Posterior cingulate gyrus (tissue), 11 donors: Measurements from ENCODE around the gene SLC24A1.

ENCODE experiments used
- DNase-seq, 10 donors: peaks; one replicate each; pipeline versions ENCODE4 v3.0.0 to v3.0.0-alpha.2; 2020 to 2021; ENCODE audit warnings: mixed read lengths in 3 of 10
- intact Hi-C: fragments of 100-400 bp; cut with DNase I; formaldehyde crosslinking; loops from one replicate; pipeline ENCODE4 v1.15.1; 2023

Gene SLC24A1

DNA sequence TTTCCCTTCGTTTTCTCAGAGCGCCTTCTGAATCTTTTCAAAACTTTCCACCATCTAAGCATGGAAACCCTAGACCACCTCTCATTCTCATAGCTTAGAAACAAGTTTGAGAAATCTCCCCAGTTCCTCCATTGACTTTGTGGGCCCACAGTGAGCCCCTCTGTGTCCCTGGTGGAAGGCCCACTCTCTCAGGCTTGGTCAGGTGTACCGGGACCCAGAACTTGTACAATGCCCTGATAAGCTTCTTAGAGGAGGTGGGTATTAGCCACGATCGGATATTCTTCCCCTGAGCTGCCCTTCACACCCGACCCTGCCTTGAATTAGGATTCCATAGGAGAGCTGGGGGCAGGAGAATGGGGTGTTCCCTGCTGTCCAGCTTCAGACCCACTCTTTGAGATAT, at the start of gene SLC24A1:
SLC24A1 (plus strand) TSS at position 301 of the 400 bp plus-strand sequence. CDS start 2,143 bp downstream, outside the sequence.
- DNase-seq: no peak
- intact Hi-C loops: no loop called here

DNA sequence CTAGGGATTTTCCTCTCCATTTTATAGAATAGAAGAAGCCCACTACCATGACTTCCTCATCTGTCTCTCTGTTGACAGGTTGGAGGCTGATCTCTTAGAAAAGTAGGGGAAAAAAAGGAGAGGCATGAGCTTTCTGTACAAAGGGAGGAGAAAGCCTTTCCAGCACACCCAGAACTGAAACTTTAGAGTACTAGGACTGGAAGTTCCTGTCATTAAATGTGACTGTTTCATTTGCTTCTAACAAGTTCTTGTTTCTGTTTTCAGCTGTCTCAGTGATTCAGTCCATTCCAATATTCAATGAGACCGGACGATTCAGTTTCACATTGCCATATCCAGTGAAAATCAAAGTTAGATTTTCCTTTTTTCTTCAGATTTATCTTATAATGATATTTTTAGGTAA, 49.8 kb upstream of the SLC24A1 start:
- no peak for DNase-seq
- intact Hi-C loops: no loop called here

DNA sequence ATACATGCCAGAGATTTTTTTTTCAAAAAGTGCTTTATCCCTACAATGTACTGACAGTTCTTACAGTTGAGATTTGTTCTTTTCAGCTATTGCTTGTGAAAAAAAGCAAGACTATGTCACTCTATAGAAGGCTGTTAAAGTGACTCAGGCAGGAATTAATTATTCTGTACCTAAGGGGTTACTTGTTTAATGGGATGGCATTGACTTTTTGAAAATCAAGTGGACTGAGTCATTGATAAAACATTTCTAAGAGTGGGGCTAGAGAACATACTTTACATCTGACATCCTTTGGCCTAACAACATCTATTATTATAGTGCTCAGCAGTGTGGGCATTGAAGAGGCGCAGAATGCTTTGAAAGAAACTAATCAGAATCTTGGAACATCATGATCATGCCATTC, 45.1 kb upstream of the SLC24A1 start:
- DNase-seq: no peak
- intact Hi-C loops: no loop called here

DNA sequence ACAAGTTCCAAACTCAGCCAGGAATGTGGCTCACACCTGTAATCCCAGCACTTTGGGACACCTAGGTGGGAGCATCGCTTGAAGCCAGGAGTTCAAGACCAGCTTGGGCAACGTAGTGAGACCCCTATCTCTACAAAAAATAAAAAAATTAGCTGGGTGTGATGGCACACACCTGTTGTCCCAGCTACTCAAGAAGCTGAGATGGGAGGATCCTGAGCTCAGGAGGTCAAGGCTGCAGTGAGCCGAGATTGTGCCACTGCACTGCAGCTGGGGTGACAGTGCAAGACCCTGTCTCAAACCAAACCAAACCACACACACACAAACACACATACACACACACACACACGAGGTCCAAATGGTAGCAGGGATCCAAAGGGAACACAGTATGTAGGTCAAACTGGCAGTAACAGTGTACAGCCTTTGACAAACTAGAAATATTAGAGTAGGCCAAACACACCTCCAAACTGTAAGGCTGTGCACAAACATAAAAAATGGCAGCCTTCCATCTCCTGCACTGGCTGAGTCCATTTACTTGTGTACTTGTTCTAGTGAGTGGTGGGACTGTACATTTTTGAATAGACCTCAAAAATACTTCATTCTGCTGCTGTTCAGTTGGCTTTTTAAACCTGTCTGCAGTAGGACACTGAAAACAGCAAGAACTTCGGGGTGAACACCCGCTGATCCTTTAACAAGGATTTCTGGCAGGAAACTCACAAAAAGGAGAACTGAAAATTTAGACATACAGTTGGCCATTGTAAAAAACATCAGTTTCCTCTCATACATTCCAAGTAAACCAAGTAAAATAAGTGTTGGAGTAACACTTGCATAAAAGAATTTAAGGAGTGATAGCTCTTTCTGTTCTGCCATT, 44.4 kb upstream of the SLC24A1 start:
- DNase-seq: no peak
- intact Hi-C loops: no loop called here

DNA sequence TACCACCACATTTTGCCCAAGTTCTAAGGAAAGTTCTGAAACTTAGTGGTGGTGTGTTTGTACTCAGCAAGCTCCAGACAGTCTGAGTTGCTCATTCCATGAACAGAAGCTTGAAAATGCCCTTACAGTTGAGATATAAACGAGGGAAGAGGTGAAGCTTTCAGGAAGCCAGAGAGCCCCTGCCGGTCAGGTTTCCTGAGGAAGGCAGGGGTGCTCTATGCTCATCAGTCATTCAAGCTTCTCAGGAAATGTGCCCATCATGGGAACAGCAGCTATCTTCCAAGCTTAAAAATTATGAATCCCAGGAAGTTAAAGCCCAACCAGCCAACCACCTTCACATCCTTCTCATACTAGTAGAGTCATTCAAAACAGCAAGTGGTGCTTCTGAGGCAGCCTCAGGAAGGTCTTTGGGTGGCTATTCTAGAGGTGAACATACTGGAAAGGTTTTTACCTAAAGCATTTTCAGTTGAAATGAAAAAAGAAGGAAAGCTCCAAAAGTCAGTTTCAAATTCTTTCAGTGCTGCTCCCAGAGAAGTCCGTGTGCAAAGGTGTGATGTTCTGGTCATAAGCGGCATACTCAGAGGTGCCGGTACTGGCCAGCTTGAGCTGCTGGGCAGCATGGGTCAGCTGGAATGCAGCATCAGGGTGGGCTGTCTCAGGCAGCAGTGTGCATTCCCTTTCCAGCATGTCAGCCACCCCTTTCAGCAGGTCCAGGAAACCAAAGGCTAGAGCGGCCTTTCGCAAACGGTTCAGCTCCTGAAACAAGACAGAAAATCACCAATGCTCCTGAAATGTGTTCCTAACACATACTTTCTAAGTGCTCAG, 42.6 kb upstream of the SLC24A1 start:
- intact Hi-C loops: no loop called here
- DNase-seq: no peak

DNA sequence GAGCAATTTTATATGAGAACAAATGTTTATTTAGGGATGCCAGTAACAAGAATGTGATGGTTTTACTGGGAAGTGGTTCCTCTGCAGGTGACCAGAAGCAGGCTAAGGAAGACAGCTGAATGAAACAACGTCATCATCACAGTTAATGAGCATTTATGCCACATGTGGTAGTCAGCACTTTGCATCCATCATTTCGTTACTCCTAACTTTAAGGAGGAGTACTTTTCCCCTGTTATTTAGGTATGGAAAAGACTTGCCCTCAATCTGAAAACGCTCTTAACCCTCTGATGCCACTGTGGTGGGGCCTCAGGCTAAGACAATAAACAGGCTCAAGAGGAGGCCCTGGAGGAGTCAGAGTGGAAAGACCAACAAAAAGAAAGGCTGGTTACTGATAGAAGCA, 42.0 kb upstream of the SLC24A1 start:
- intact Hi-C loops: no loop called here
- DNase-seq: no peak

DNA sequence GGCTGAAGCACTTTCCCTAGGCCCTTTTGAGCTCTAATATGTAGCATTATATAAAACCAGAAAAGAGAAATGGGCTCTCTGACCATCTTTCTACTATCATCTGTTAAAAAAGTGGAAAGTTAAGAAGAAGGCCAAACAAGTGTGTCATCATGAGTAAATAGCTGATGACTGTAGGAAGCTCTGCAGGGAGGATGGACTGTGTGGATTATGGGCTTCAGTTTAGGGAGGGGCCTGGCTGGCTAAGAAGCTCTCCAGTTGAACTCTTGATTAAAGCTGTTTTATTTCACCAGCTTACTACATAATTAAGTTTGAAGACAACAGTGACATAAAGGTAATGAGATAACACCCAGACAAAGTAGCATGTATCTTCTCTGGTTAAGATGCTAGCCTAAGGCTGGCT, 41.5 kb upstream of the SLC24A1 start:
- no peak for DNase-seq
- intact Hi-C loops: no loop called here

DNA sequence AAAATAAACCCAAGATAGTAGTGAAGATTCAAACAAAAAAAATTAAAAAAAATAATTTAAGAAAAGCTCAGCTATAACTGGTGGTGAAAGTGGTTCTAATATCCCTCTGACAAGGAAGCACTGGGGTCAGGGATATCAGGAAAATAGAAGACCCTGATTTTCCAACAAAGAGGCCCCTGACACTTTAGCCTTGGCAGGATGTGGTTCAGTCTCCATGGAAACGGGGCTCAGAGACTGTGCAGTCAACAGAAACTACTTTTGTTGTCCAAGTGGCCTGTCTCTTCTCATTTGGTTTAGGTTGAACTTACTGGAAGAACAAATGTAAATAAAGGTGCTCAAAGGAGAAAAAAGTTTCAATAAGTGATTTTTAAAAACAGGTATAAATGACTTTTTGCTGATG, 38.0 kb upstream of the SLC24A1 start:
- DNase-seq: no peak
- intact Hi-C loops: no loop called here

DNA sequence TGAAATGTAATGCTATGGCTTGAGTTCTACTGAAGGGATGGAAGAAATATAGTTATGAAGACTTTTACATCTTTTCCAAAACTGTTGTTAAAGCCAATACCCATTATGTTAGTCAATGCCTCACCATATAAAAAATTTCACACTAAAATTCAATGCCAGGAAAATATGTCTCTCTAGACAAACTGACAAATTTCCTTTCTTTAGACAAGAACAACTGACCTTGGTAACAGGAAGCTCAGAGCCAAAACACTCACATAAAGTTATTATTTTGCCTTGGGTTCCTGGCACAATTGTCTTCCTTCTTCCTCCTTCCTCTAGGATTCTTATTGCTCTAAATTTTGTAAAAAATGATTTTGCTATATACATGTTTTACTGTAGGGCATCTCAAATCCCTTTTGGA, 37.5 kb upstream of the SLC24A1 start:
- no peak for DNase-seq
- intact Hi-C loops: no loop called here

DNA sequence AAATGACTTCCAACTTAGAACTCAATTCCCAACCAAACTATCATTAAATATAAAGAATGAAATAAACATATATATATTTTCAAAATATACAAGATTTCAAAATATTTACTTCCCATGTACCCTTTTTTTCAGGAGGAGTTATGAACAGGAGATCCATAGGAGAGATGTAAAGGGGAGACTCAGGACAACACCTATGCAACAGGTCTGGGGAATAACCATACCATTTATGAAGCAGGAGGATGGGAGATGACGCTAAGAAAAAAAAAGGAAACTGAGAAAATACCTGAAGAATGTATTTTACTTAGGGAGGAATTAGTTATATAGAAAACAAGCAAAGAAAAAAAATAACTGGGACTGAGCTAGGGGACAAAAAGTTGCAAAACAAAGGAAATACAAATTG, 34.6 kb upstream of the SLC24A1 start:
- intact Hi-C loops: no loop called here
- DNase-seq: no peak

DNA sequence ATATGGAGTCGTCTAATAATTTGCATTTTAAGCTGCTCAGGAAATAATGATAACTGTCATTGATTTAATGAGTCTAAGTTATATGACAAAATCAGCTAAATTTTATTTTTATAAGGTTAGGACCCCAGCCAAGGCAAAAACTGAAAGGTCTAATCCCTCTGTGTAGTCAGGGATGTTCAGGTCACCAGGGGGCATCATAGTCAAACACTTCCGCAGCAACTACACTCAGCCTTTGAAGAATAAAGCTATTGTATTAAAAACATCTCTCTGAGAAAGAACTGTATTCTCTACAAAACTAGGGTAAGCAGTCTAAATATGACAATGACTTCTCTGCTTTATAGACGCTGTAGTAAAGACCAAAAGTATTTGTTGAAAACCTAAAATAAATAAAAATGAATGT, 25.8 kb upstream of the SLC24A1 start:
- peak in 4 of 10 donors; percentile 38 to 82 (median 60) for DNase-seq
- intact Hi-C loops: no loop called here

DNA sequence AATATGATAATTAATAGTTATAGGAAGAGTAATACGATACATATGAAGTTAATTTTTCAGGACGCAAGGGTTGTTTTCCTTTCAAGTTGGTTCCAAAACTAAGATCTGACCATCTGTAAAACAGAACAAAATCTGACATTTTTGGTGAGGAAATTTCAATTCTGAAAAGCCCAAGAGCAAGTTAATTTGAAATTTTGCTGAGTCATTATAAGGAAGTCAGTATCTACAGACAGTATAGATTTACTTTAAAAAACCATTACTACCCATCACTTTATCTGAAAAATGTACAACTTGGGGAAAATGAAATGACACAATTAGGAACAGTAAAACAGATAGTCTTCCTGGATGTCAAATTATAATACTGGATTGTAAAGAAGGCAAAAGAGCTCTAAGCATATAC, 23.3 kb upstream of the SLC24A1 start:
- intact Hi-C loops: no loop called here
- no peak for DNase-seq

DNA sequence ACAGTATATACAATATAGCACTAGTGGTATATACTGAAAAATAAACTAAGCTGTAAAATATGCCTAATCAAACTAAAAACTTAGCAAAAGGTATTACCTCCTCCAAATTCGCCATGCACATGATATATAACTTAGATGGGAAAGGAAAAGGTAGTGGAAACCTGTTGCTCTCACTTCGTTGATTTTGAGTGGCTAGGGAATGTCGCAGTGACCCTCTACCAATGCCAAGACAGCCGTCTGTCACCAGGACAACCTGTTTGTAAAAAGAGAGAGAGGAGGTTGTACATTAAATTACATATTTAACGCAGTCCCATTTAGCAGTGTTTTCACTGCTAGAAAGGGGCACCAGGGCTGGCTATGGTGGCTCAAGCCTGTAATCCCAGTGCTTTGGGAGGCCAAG, 22.1 kb upstream of the SLC24A1 start:
- no peak for DNase-seq
- intact Hi-C loops: no loop called here

DNA sequence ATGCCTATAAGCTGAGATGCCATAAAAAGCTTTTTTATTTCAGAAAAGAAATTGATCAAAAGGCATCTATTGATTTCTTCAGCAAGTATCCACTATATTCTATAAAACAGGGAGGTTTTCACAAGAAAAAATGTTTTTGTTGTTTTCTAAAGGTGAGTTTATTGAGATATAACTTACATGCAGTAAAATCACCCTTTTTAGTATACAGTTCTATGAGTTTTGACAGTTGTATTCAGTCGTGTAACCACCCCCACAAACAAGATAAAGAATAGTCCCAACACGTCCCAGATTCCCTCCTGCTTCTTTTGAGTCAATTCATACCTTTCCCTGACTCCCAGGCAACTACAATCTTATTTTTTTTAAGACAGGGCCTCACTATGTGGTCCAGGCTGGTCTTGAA, 18.6 kb upstream of the SLC24A1 start:
- intact Hi-C loops: no loop called here
- no peak for DNase-seq

DNA sequence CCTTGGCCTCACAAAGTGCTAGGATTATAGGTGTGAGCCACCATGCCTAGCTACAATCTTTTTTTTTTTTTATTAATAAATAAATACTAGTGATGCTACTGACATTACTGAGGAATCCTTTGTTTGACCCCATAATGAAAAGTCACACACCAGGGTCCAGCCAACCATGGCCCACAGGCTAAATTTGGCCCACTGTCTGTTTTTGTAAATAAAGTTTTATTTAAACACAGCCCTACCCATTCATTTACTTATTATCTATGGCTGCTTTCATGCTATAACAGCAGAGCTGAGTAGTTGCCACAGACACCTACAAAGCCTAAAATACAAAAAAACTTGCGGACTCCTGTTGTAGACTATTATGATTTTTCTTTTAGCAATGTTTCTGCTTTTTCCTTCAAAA, 18.2 kb upstream of the SLC24A1 start:
- intact Hi-C loops: no loop called here

DNA sequence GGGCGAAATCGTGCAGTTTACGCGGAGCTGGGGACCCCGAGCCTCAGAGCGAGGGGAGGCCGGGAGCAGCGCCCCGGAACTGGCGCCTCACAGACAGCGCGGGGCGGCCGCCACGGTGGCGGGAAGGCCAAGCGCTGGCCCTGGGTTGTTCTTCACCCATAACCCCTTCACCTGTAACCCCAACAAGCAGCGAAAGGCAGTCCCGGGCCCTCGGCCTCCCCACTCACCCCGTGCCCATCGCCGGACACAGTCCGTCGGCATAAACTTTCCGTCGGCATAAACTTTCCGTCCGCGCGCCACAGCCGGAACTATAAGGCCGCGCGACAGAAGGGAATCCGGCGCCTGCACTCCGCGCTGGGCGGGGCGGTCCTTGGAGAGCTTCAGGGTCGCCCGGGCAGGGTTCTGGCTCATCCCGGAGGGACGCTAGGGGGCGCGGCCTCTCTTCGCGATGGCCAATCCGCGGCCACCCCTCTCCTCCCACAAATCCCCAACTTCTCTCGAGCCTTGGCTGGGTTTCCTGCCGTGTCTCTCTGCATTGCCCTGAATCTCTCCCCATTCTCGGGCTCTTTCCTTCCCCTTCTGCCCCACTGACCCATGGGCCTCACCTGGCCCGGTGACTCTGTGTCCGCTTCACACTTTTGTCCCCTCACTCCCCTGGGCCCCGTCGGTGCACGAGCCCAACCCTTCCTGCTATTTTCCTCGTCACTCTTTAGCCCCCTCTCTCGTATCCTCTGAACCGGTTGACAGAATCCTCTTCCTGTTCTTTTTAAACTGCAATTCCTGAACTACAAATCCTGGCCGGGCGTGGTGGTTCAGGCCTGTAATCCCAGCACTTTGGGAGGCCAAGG, 10.6 kb upstream of the SLC24A1 start, which contains the start of gene INTS14:
INTS14 (minus strand) TSS at position 261 of the 848 bp plus-strand sequence. CDS start 3,751 bp downstream, outside the sequence.
- intact Hi-C loops: loop anchor here (2.0 to 10.0 kb wide), 3 partner anchors 76 to 256 kb away; partner anchors contain the start of genes DENND4A, HACD3 and RAB11A

More for the DNA sequence above, 18.2 kb upstream of the SLC24A1 start:
- DNase-seq: no peak

DNA sequence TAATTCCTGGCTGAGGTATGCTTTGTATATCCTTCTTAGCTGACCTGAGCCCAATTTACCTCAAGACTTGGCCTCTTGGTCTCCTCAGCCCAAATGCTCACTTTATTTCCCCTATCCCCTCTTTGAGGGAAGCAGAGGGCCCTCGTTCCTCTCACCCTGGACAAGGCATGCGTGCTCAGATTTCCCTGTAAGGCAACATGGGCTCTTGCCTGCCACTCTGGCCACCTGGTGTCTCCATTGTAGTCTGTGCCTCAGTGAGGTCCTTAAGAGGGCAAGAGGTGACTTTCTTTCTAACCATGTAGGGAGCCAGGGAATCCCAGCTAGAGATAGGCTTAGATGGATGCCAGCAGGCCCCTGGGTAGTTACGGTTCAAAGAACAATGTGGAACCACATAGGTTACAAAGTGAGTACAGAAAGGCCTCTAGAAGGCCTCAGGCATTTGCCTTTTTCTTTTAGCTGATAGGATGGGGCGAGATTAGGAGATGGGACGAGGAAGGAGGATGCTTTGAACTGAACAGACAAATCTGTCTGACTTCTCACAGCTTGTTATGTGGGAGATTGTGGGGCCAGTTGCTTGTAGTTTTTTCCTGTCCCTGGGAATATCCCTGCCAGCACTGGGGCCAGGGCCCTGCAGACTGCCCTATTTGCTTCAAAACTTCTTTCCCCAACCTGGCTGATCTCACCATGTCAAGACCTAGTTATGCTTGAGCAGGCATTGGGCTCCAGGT, 9.7 kb upstream of the SLC24A1 start:
- no peak for DNase-seq
- intact Hi-C loops: loop anchor here (2.0 to 10.0 kb wide), 3 partner anchors 77 to 255 kb away; partner anchors contain the start of genes DENND4A, HACD3 and RAB11A

More for the DNA sequence above, 10.6 kb upstream of the SLC24A1 start, which contains the start of gene INTS14:
- DNase-seq: peak; percentile 95 to 99 (median 98)

DNA sequence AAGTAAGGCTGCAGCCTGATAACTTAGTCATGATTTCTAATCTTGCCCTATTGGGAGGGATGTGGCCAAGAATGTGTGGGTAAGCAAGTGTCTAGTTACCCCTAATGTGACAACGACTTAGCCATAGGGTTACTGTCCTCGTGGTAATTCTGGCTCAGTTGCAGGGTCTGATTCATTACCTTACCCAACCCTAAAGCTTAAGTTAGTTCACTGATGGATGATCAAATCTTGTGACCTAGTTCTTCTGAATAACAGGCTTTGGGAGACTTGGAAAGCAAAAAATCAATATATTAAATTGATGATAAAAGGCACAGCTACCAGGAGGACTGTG, 9.2 kb upstream of the SLC24A1 start:
- no peak for DNase-seq
- intact Hi-C loops: loop anchor here (5.0 to 10.0 kb wide), 2 partner anchors 78 to 255 kb away; partner anchors contain the start of genes HACD3 and RAB11A

DNA sequence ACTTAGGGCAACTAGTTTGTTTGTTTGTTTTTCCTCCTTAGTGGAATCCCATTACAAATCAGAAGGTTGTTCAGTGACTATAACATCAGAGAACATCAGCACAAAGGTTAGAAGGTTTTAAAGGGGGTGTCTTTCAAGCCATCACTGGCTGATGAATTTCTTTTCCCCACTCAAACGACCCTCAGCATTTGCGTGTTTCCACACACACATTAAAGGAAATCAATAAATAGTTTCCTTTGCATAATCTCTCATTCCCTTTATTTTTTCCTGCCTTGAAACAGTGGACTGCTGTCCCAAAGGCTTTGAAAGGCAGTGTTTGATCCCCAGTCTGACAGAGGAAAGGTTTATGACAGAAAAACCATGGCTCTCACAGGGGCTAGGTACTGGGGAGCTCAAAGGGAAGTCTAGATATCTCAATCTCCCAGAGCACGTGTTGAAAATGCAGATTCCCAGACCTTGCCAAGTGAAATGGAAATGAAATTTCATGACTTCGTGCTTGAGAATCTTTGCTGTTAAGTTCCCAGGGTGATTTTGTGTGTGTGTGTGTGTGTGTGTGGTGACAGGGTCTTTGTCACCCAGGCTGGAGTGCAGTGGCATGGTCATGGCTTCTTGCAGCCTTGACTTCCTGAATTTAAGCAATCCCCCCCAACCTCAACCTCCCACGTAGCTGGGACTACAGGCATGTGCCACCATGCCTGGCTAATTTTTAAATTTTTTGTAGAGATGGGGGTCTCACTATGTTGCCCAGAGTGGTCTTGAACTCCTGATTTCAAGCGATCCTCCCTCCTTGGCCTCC, 8.6 kb upstream of the SLC24A1 start:
- DNase-seq: no peak
- intact Hi-C loops: loop anchor here (5.0 to 10.0 kb wide), 2 partner anchors 78 to 254 kb away; partner anchors contain the start of genes HACD3 and RAB11A
